ELF-1 (cell line): ENCODE measurements around the gene NLGN1.

Source experiments
- DNase-seq: peaks from one replicate; pipeline ENCODE4 v3.0.0-alpha.2; 2016; ENCODE audit warnings: low read depth, low spot score

NLGN1 gene

DNA sequence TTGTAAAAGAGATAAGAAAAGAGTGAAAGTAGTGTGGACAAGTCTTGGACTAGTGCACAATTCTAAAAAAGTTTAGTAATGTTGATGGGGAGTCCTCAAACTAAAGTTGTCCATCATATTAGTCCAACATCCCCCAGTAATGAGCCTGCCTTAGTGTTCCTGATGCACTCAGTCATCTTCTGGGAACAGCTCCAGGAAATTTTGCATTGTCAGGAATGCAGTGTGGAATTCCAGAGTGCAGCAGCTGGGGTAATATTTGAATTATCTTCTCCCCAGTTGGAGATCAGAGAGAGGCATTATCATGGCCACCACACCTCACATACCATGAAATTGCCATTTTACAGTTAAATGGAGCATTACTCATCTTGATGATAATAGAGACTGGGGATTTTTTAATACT, 932.8 kb downstream of the NLGN1 start:
- no peak for DNase-seq

DNA sequence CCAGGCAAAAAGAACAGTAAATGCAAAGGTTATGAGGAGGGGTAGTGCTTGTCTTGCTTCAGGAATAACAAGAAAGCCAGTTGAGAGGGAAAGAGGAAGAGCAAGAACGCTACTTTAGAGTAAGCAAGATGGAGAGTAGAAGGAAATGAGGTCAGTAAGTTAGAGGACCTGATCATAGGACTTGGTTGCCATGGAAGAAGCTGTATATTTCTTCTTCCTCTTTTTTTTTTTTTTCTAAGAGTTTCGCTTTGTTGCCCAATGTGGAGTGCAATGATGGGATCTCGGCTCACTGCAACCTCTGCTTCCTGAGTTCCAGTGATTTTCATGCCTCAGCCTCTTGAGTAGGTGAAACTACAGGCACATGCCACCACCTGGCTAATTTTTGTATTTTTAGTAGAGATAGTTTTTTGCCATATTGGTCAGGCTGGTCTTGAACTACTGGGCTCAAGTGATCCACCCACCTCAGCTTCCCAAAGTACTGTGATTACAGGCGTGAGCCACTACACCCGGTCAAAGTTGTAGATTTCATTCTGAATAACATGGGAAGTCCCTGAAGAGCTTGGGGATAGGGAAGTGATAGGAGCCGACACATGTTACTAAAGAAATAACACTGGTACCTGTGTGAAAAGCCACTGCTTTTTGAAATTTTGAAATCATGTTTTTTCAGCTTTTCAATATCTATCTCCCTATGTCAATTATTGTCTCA, 933.7 kb downstream of the NLGN1 start:
- no peak for DNase-seq

DNA sequence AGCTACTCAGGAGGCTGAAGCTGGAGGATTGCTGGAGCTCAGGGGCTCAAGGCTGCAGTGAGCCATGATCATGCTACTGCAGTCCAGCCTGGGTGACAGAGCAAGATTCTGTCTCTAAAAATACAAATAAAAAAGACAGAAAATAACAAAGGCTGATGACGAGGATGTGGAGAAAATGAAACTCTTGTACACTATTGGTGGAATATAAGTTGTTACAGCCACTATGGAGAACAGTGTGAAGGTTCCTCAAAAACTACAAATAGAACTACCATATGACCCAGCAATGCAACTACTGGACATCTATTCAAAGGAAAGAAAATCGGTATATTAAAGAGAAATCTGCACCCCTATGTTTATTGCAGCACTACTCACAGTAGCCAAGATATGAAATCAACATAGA, 934.8 kb downstream of the NLGN1 start:
- no peak for DNase-seq

DNA sequence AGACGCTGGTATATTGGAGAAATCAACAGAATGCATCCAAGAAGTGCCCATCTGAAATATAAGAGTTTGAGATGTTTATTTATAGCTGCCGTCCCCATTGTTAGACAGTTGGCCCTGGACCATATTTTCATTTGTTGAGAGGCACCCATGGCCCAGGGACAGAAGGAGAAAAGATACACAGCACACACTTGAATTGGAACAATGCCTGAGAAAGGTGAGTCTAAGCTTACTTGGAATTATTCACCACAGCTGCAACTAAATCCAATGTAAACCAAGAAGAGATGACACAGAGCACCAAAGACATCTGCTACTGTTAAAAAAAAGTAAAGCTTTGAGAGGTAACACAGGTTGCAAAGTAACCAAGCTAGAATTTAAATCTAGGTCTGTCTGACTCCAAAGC, 936.1 kb downstream of the NLGN1 start:
- no peak for DNase-seq

DNA sequence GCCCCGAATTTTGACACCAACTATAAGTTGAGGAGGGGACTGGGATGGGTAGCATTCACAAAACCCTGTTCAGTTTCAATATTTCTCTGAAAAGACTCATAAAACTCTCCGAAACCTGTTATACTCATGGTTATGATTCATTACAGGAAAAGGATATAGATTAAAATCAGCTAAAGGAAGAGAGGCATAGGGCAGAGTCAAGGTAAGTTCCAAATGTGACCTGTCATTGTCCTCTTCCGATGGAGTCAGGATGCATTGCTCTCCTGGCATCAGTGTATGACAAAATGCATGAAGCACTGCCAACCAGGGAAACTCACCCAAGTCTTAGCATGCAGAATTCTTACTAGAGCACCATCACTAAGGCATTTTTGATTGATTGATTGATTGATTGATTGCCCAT, 936.6 kb downstream of the NLGN1 start:
- no peak for DNase-seq

DNA sequence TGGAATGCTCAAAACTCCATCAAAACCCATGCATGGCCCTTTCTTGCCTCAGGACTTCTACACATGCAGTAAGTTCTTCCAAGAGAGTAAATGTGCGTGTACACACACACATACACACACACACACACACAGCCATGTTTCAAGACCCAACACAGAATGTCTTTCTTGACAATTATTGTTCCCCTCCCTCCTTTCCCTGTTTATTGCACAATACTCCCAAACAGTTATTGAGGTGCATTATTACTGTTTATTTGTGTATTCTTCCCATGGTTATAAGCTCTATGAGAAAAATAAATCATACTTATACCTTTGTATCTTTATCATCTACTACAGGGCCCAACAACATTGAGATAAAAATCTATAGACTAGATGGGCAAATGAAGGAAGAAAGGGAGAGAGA, 937.8 kb downstream of the NLGN1 start:
- no peak for DNase-seq

DNA sequence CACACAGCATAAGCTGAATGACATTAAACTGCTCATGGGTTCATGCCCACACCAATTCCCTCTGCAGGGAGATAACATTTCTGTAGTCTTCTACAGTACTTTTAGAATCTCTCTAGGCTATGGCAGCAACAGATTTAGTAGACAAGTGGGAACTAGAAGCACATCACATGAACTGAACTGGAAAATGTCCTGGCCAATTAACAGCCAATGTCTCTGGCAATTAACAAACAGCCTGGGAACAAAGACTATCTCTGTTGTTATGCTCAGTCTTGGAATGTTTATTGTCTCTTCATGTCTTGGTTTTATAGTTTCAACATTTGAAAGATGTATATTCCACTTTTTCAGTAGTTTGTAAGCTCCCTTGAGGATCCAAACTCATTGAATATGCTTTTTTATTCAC, 938.4 kb downstream of the NLGN1 start:
- DNase-seq: no peak
